Globus pallidus (tissue), 1 donor: Measurements from ENCODE around the gene SERAC1.

Experiments used
- DNase-seq: peaks from one replicate; pipeline ENCODE4 v3.0.0-alpha.2; 2015; ENCODE audit warnings: low spot score

The SERAC1 gene

GRCh38 chr6:158078320-158078719 lies 89.7 kb downstream of the SERAC1 start:
- no peak for DNase-seq

- no peak for DNase-seq
Measured at GRCh38 chr6:158077676-158078075, 90.4 kb downstream of the SERAC1 start.

GRCh38 chr6:158076548-158076947 lies 91.5 kb downstream of the SERAC1 start:
- no peak for DNase-seq

- DNase-seq, result no peak
Measured at GRCh38 chr6:158073776-158074175, 94.3 kb downstream of the SERAC1 start.

- peak; percentile 78 for DNase-seq
Measured at GRCh38 chr6:158072083-158072721, 95.9 kb downstream of the SERAC1 start.

- DNase-seq, result no peak
Measured at GRCh38 chr6:158071121-158072082, 96.7 kb downstream of the SERAC1 start.

GRCh38 chr6:158070513-158070912 lies 97.5 kb downstream of the SERAC1 start:
- DNase-seq, result peak; percentile 52

- DNase-seq, result no peak
Measured at GRCh38 chr6:158069800-158070195, 98.3 kb downstream of the SERAC1 start.

- DNase-seq, result no peak
Measured at GRCh38 chr6:158068893-158069799, 98.9 kb downstream of the SERAC1 start.

GRCh38 chr6:158068156-158068892 lies 99.7 kb downstream of the SERAC1 start:
- DNase-seq, result no peak

- DNase-seq, result no peak
Measured at GRCh38 chr6:158067436-158068015, 100.5 kb downstream of the SERAC1 start.

- no peak for DNase-seq
Measured at GRCh38 chr6:158066136-158066781, 101.8 kb downstream of the SERAC1 start.

- no peak for DNase-seq
Measured at GRCh38 chr6:158064725-158065251, 103.3 kb downstream of the SERAC1 start.

- DNase-seq, result no peak
Measured at GRCh38 chr6:158063736-158064135, 104.3 kb downstream of the SERAC1 start.

GRCh38 chr6:158061709-158062461 lies 106.2 kb downstream of the SERAC1 start:
- no peak for DNase-seq

GRCh38 chr6:158061361-158061708 lies 106.7 kb downstream of the SERAC1 start:
- no peak for DNase-seq

GRCh38 chr6:158060455-158061360 lies 107.4 kb downstream of the SERAC1 start:
- peak; percentile 40 for DNase-seq
